PC-3 (cell line): ENCODE data around the gene GCC1. TPM values are rescaled to one million over a fixed set of nuclear protein-coding genes. Genes with fewer than 3 reads are reported as not detected.

Source experiments
- ATAC-seq: fragments of 200-7000 bp; cut with Tn5 transposase; 2 replicates; pipeline ENCODE4 v1.9.1; 2020; ENCODE audit warnings: mild to moderate bottlenecking, moderate library complexity
- BruUV-seq: library from RNA; stranded (reverse); fragments of 400-500 nt; replicated peaks from 2 replicates; lab custom pipeline; 2021; lab: Mats Ljungman, UMichigan
- CTCF ChIA-PET: fragments of 300-600 bp; sonication (Branson Sonifier 250); formaldehyde crosslinking; loops from one replicate; lab custom pipeline; 2022; ENCODE audit warnings: antibody characterized with exemption; lab: Charles Lee
- POLR2A ChIA-PET: fragments of 300-600 bp; sonication (Branson Sonifier 250); formaldehyde crosslinking; loops from one replicate; lab custom pipeline; 2022; ENCODE audit warnings: antibody characterized with exemption; ENCODE audit not compliant: unreplicated experiment; lab: Charles Lee
- DNase-seq: peaks from one replicate; pipeline ENCODE4 v3.0.0-alpha.2; 2015
- H2AFZ ChIP-seq: fragments of 300-600 bp; sonication (generic); 2 replicates; pipeline ENCODE4 v1.6.0; 2016; ENCODE audit warnings: antibody characterized with exemption, low read length
- H3F3A ChIP-seq: fragments of 300-600 bp; sonication (generic); one replicate; pipeline ENCODE4 v1.6.0; 2017; ENCODE audit warnings: antibody characterized with exemption, low read length, control low read depth, mild to moderate bottlenecking; ENCODE audit not compliant: unreplicated experiment
- H3K27ac ChIP-seq: fragments of 300-600 bp; sonication (generic); 2 replicates; pipeline ENCODE4 v1.5.1; 2016; ENCODE audit warnings: mild to moderate bottlenecking, low read length
- H3K27me3 ChIP-seq: fragments of 300-600 bp; sonication (generic); 2 replicates; pipeline ENCODE4 v1.6.1; 2016; ENCODE audit warnings: low read length, mixed read lengths
- H3K36me3 ChIP-seq: fragments of 300-600 bp; sonication (generic); 2 replicates; pipeline ENCODE4 v1.6.1; 2016; ENCODE audit warnings: low read depth, mixed run types, low read length, mixed read lengths
- H3K4me1 ChIP-seq: fragments of 300-600 bp; sonication (generic); 2 replicates; pipeline ENCODE4 v1.5.1; 2016; ENCODE audit warnings: low read length; ENCODE audit not compliant: insufficient read depth
- H3K4me2 ChIP-seq: fragments of 300-600 bp; sonication (generic); 2 replicates; pipeline ENCODE4 v1.6.0; 2016; ENCODE audit warnings: low read length
- H3K4me3 ChIP-seq: fragments of 300-600 bp; sonication (generic); 2 replicates; pipeline ENCODE4 v1.5.1; 2016; ENCODE audit warnings: mild to moderate bottlenecking, low read length, mixed read lengths
- H3K79me2 ChIP-seq: fragments of 300-600 bp; sonication (generic); 2 replicates; pipeline ENCODE4 v1.6.1; 2017; ENCODE audit warnings: low read length, mixed read lengths
- H3K9ac ChIP-seq: fragments of 300-600 bp; sonication (generic); 2 replicates; pipeline ENCODE4 v1.6.0; 2016; ENCODE audit warnings: mild to moderate bottlenecking, low read length
- H3K9me2 ChIP-seq: fragments of 300-600 bp; sonication (generic); replicated peaks from 2 replicates; pipeline ENCODE4 v1.6.1; 2016; ENCODE audit warnings: mixed run types, low read length, mixed read lengths
- H3K9me3 ChIP-seq: fragments of 300-600 bp; sonication (generic); 2 replicates; pipeline ENCODE4 v1.6.1; 2016; ENCODE audit warnings: low read length, mixed read lengths
- H4K20me1 ChIP-seq: fragments of 300-600 bp; sonication (generic); 2 replicates; pipeline ENCODE4 v1.6.1; 2016; ENCODE audit warnings: low read length, mixed read lengths
- EZH2 ChIP-seq: fragments of 300-600 bp; sonication (generic); IDR thresholded peaks from one replicate; pipeline ENCODE4 v1.6.1; 2017; ENCODE audit warnings: antibody characterized with exemption, mild to moderate bottlenecking, low read length; ENCODE audit not compliant: unreplicated experiment
- EZH2phosphoT487 ChIP-seq: fragments of 300-600 bp; sonication (generic); IDR thresholded peaks from 2 replicates; pipeline ENCODE4 v1.6.1; 2018; ENCODE audit warnings: mild to moderate bottlenecking, antibody characterized with exemption, low read length, borderline replicate concordance
- intact Hi-C: fragments of 100-400 bp; cut with micrococcal nuclease; formaldehyde crosslinking; loops from 2 replicates; pipeline ENCODE4 v1.9.0; 2023
- total RNA-seq: library from RNA; depleted of rRNA; stranded (reverse); fragments of >200 nt; gene quantifications from 2 replicates; pipeline ENCODE4 v1.2.3, GENCODE V29; 2014; rRNA removed
- TF ChIP-seq, protein P1 (sequence below): fragments of 300-600 bp; sonication (generic); conservative IDR thresholded peaks from 2 replicates; pipeline ENCODE4 v1.5.1; 2017; ENCODE audit warnings: antibody characterized with exemption, low read depth, mild to moderate bottlenecking, low read length

Gene GCC1
- total RNA-seq, 1 experiment from 2014 or later = 11.2 TPM

DNA sequence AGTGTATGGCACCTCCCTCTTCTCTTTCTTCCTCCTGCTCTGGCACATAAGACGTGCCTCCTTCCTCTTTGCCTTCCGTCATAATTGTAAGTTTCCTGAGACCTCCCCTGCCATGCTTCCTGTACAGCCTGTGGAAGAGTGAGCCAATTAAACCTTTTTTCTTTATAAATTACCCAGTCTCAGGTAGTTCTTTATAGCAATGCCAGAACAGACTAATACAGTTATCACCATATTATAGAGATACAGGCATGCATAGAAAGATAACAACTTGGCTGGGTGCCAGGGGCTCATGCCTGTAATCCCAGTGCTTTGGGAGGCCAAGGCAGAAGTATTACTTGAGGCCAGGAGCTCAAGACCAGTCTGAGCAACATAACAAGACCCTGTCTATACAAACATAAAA is 53.2 kb downstream of the GCC1 start:
- ChIA-PET POLR2A (no interaction called here), CTCF (no interaction called here)
- H4K20me1 ChIP-seq = no peaks in the 10 kb centered on the region
- no peaks in the 10 kb centered on the region for H3K9me2 ChIP-seq
- no peaks in the 10 kb centered on the region for H3K36me3 ChIP-seq
- ATAC-seq (no peak), DNase-seq (no peak)
- H2AFZ ChIP-seq = no peak overlapping the region
- H3K9me3 ChIP-seq = no peaks in the 10 kb centered on the region
- H3K4me2 ChIP-seq = no peak overlapping the region
- no peak overlapping the region for H3K27ac ChIP-seq
- TF ChIP-seq EZH2phosphoT487 (no peak), EZH2 (no peak)
- TF ChIP-seq, protein P1, sequence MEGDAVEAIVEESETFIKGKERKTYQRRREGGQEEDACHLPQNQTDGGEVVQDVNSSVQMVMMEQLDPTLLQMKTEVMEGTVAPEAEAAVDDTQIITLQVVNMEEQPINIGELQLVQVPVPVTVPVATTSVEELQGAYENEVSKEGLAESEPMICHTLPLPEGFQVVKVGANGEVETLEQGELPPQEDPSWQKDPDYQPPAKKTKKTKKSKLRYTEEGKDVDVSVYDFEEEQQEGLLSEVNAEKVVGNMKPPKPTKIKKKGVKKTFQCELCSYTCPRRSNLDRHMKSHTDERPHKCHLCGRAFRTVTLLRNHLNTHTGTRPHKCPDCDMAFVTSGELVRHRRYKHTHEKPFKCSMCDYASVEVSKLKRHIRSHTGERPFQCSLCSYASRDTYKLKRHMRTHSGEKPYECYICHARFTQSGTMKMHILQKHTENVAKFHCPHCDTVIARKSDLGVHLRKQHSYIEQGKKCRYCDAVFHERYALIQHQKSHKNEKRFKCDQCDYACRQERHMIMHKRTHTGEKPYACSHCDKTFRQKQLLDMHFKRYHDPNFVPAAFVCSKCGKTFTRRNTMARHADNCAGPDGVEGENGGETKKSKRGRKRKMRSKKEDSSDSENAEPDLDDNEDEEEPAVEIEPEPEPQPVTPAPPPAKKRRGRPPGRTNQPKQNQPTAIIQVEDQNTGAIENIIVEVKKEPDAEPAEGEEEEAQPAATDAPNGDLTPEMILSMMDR = no peak
- intact Hi-C loops = no loop called here
- no peak overlapping the region for H3K4me3 ChIP-seq
- no peak overlapping the region for H3K9ac ChIP-seq
- H3K27me3 ChIP-seq = peaks cover 22% of the 10 kb centered on the region
- H3K4me1 ChIP-seq = no peaks in the 10 kb centered on the region
- H3K79me2 ChIP-seq = no peaks in the 10 kb centered on the region
- BruUV-seq = no TSS peak
- no peaks in the 10 kb centered on the region for H3F3A ChIP-seq

Other genes starting within 250 kb of the GCC1 start
- gene ZNF800, start 192.9 kb downstream of the GCC1 start, total RNA-seq = 13.2 and 18.5 TPM in 2 replicates
- 163 and 187 TPM in 2 replicates for gene ARF5, start 2.8 kb upstream of the GCC1 start, total RNA-seq
- 0.40 and 2.2 TPM in 2 replicates for gene FSCN3, start 8.1 kb upstream of the GCC1 start, total RNA-seq
- not detected in 2 replicates for gene PAX4, start 32.5 kb upstream of the GCC1 start, total RNA-seq
- 139 and 158 TPM in 2 replicates for gene SND1, start 66.6 kb upstream of the GCC1 start, total RNA-seq